MM.1S (cell line): Measurements from ENCODE around the gene RAPGEF2.

Source experiments
- CTCF ChIP-seq: fragments of 300-600 bp; sonication (generic); IDR thresholded peaks from 2 replicates; pipeline ENCODE4 v1.5.1; 2016; ENCODE audit warnings: antibody characterized with exemption, low read length, mixed read lengths
- EZH2 ChIP-seq: fragments of 300-600 bp; sonication (generic); optimal IDR thresholded peaks from 2 replicates; pipeline ENCODE3; 2017; ENCODE audit warnings: low read depth, mild to moderate bottlenecking, antibody characterized with exemption, low read length, mixed read lengths
- EZH2phosphoT487 ChIP-seq: fragments of 300-600 bp; sonication (generic); IDR thresholded peaks from 2 replicates; pipeline ENCODE4 v1.6.1; 2018; ENCODE audit warnings: antibody characterized with exemption, low read length

- TF ChIP-seq CTCF (no peak), EZH2 (no peak), EZH2phosphoT487 (no peak)
Observed at GRCh38 chr4:159291176-159291575, 188.3 kb downstream of the RAPGEF2 start.
